Measurements from ENCODE around the gene HSPB6.

HSPB6 gene

DNA sequence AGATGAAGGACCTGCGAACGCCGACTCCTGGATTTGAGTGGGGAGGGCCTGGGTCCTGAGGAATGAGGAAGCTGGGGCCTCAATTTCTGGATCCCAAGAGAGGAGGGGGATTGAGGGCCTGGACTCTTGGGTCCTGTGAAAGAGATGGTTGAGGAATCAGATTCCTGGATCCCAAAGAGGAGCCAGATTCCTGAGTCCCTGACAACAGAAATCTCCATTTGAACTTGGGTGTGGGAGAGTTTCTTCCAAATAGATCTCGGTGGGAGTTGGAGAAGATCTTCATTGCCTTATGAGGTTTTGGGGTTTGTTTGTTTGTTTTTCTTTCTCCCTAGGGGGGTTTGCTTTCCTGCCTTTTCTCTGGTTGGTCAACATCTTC, 10.8 kb downstream of the HSPB6 start:
- DNase-seq (ENCODE audit: low spot score): no peak

DNA sequence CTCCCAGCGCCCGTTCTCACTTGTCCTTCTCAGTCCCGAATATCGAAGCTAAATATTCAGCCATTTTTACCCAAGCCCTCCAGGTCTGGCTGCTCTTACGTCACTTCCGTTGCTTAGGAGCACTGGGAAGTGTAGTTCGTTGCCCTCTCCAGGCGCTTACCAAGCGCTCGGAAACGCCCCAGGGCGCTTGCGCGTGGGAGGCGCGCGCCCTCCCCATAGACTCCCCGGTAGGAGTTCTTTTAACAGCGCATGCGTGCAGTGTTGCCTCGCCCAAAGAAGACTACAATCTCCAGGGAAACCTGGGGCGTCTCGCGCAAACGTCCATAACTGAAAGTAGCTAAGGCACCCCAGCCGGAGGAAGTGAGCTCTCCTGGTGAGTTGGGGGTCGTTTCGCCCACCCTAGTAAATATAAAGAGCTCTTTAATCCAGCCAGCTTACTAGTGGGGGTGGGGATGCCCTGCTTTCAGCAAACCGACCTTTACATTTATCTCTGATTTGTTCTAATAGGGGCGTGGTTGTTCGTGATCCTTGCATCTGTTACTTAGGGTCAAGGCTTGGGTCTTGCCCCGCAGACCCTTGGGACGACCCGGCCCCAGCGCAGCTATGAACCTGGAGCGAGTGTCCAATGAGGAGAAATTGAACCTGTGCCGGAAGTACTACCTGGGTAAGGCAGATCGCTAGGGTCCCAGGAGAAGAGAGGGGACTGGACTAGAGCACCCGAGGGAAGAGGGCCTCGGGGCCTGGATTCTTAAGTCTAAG, 11.3 kb downstream of the HSPB6 start, which contains the start of the genes PSENEN and U2AF1L4:
PSENEN (plus strand) TSS at position 324 of the 759 bp plus-strand sequence; CDS start at position 604, 280 bp downstream.
U2AF1L4 (minus strand) TSS at position 91 of the 759 bp plus-strand sequence; CDS start at position 64, 27 bp downstream.
- peak; percentile 99 for DNase-seq (ENCODE audit: low spot score)

- peak; percentile 96 for DNase-seq (ENCODE audit: low spot score)
Observed at GRCh38 chr19:35744430-35745327, 12.2 kb downstream of the HSPB6 start.

GRCh38 chr19:35743640-35744429, 13.0 kb downstream of the HSPB6 start:
- no peak for DNase-seq (ENCODE audit: low spot score)

- peak; percentile 73 for DNase-seq (ENCODE audit: low spot score)
Observed at GRCh38 chr19:35742121-35742724, 14.6 kb downstream of the HSPB6 start, which contains the start of gene IGFLR1. IGFLR1 (minus strand) TSS chr19:35742452; CDS start chr19:35741180, 1,272 bp downstream.

DNA sequence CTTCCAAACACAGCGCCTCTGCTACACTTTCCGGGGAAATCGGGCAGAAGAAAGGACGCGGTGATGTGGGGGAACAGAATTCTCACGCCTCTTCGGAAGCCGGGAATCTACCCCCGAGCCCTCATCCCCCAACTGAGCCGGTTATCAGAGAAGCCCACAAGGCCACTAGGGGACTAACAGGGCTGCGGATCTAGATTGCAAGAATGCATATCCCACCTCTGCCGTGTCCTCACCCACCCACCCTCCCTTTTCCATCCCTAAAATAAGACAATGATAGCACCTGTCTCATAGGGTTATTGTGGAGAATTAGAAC, 15.7 kb downstream of the HSPB6 start:
- no peak for DNase-seq (ENCODE audit: low spot score)

GRCh38 chr19:35740423-35741202, 16.2 kb downstream of the HSPB6 start:
- DNase-seq (ENCODE audit: low spot score): peak; percentile 95

GRCh38 chr19:35740108-35740422, 16.8 kb downstream of the HSPB6 start:
- DNase-seq (ENCODE audit: low spot score): no peak

- DNase-seq (ENCODE audit: low spot score): no peak
Observed at GRCh38 chr19:35739275-35740107, 17.3 kb downstream of the HSPB6 start.

- no peak for DNase-seq (ENCODE audit: low spot score)
Observed at GRCh38 chr19:35738887-35739229, 18.0 kb downstream of the HSPB6 start.

DNA sequence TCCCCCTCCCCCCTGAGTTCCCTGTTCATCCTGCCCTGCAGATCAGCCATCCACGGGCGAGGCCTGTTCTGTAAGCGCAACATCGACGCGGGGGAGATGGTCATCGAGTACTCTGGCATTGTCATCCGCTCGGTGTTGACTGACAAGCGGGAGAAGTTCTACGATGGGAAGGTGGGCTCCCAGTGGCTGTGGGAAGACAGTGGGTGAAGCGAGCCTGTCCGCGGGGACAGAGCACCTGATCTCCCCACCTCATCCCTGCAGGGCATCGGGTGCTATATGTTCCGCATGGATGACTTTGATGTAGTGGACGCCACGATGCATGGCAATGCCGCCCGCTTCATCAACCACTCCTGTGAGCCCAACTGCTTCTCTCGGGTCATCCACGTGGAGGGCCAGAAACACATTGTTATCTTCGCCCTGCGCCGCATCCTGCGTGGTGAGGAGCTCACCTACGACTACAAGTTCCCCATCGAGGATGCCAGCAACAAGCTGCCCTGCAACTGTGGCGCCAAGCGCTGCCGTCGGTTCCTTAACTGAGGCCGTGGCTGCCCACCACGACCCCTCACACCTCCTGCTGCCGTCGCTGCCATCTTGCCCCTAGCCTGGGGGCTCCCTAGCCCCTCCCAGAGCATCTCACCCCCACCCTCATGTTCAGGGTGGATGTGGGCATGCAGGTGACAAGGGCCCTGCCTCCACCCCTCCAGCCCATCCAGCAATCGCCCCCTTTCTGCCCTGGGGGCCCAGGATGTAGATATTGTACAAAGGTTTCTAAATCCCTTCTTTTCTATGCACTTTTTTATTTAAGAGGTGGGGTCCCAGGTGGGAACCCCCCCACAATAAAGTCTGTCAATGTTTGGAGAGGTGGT, 18.6 kb downstream of the HSPB6 start:
- DNase-seq (ENCODE audit: low spot score): no peak

- no peak for DNase-seq (ENCODE audit: low spot score)
Observed at GRCh38 chr19:35736913-35737886, 19.6 kb downstream of the HSPB6 start.

- DNase-seq (ENCODE audit: low spot score): no peak
Observed at GRCh38 chr19:35734889-35735288, 21.9 kb downstream of the HSPB6 start.

- DNase-seq (ENCODE audit: low spot score): no peak
Observed at GRCh38 chr19:35734273-35734672, 22.6 kb downstream of the HSPB6 start.

DNA sequence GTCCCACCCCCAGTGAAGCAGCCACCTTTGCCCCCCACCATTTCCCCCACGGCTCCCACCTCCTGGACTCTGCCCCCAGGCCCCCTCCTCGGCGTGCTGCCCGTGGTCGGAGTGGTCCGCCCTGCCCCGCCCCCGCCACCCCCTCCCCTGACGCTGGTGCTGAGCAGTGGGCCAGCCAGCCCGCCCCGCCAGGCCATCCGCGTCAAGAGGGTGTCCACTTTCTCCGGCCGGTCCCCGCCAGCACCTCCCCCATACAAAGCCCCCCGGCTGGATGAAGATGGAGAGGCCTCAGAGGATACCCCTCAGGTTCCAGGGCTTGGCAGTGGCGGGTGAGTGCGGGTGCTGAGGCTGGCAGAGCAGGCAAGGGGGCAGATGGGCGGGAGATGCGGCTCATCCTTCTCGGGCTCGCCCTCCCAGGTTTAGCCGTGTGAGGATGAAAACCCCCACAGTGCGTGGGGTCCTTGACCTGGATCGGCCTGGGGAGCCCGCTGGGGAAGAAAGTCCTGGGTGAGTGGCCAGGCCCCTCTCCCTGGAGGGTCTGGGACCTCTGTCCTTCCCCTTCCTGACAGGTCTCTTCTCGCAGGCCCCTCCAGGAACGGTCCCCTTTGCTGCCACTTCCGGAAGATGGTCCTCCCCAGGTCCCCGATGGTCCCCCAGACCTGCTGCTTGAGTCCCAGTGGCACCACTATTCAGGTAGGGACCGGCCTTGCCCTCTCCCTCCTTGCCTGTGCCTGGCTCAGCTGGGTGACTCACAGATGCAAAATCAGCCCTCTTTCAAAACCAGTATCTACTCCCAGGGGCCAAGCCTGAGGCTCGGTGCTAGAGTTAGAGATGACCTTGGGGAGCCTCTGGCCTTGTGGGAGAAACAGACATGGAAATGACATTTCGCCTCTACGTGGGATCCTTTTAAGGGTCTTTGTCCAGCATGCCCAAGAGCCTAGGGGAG, 23.4 kb downstream of the HSPB6 start:
- no peak for DNase-seq (ENCODE audit: low spot score)

- no peak for DNase-seq (ENCODE audit: low spot score)
Observed at GRCh38 chr19:35732540-35733179, 24.2 kb downstream of the HSPB6 start.

Measured in CD4-positive, alpha-beta T cell treated with Interleukin-6 at 100 ng/mL for 8 hours (primary cell).